Measurements from ENCODE around the gene GHR.

DNA sequence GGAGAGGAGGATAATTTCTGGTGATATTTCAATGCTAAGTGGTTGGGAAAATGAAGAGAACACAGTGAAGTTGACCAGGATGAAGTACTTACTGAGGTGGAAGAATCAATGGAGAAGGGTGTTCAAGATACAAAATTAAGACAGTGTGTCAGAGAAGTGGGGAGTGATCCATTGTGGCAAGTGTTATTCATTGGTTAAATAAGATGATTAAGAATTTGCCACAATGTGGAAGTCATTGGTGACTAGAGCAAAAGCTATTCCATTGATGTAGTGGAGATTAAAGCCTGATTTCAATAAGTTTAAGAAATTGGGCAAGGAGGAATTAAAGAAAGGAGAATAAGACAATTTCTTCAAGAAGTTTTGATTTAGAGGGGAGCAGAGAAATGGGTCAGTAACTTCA, 118.9 kb downstream of the GHR start:
- no peak for TF ChIP-seq ZNF23 (tag by site-specific recombination; IDR thresholded peaks at IDR 0.05; ENCODE audit: borderline replicate concordance)
- TF ChIP-seq, protein P1, sequence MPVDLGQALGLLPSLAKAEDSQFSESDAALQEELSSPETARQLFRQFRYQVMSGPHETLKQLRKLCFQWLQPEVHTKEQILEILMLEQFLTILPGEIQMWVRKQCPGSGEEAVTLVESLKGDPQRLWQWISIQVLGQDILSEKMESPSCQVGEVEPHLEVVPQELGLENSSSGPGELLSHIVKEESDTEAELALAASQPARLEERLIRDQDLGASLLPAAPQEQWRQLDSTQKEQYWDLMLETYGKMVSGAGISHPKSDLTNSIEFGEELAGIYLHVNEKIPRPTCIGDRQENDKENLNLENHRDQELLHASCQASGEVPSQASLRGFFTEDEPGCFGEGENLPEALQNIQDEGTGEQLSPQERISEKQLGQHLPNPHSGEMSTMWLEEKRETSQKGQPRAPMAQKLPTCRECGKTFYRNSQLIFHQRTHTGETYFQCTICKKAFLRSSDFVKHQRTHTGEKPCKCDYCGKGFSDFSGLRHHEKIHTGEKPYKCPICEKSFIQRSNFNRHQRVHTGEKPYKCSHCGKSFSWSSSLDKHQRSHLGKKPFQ (tag by site-specific recombination; IDR thresholded peaks at IDR 0.05), result no peak
